ENCODE results near the gene ECSIT.

- TF ChIP-seq CTCF (IDR thresholded peaks at IDR 0.05): no peak
- TF ChIP-seq POLR2A (IDR thresholded peaks at IDR 0.05): no peak
Observed at GRCh38 chr19:11495481-11495880, 33.5 kb downstream of the ECSIT start.

Data from lower leg skin (tissue), 3 donors.